ENCODE data around the gene ALS2.
"Not testable (repeated sequence)": the region's sequence is repeated elsewhere in the genome, so short reads cannot be mapped to it uniquely, and the experiment has no call there.

The ALS2 gene

GRCh38 chr2:201675454-201675853 lies 105.3 kb downstream of the ALS2 start:
- TF ChIP-seq ZFX (IDR thresholded peaks at IDR 0.05) (no peak), CTCF (conservative IDR thresholded peaks at IDR 0.05) (no peak)

GRCh38 chr2:201674794-201675193 lies 105.9 kb downstream of the ALS2 start:
- no peak overlapping the region for H3K27ac ChIP-seq
- no peak for TF ChIP-seq ZFX (IDR thresholded peaks at IDR 0.05)
- no peak for TF ChIP-seq CTCF (conservative IDR thresholded peaks at IDR 0.05)

More at GRCh38 chr2:201675454-201675853, 105.3 kb downstream of the ALS2 start:
- H3K27ac ChIP-seq = no peak overlapping the region

- TF ChIP-seq ZFX (IDR thresholded peaks at IDR 0.05) (no peak), CTCF (conservative IDR thresholded peaks at IDR 0.05) (no peak)
- no peak overlapping the region for H3K27ac ChIP-seq
Observed at GRCh38 chr2:201674298-201674697, 106.4 kb downstream of the ALS2 start.

- no peak for TF ChIP-seq CTCF (conservative IDR thresholded peaks at IDR 0.05)
- no peak for TF ChIP-seq ZFX (IDR thresholded peaks at IDR 0.05)
- H3K27ac ChIP-seq = no peak overlapping the region
Observed at GRCh38 chr2:201673546-201673945, 107.2 kb downstream of the ALS2 start.

GRCh38 chr2:201671205-201671604 lies 109.5 kb downstream of the ALS2 start:
- not testable (repeated sequence) for H3K27ac ChIP-seq

GRCh38 chr2:201669865-201670264 lies 110.9 kb downstream of the ALS2 start:
- TF ChIP-seq CTCF (conservative IDR thresholded peaks at IDR 0.05) (no peak), ZFX (IDR thresholded peaks at IDR 0.05) (no peak)
- no peak overlapping the region for H3K27ac ChIP-seq

GRCh38 chr2:201668402-201668910 lies 112.3 kb downstream of the ALS2 start:
- H3K27ac ChIP-seq = no peak overlapping the region
- no peak for TF ChIP-seq ZFX (IDR thresholded peaks at IDR 0.05)
- no peak for TF ChIP-seq CTCF (conservative IDR thresholded peaks at IDR 0.05)

- no peak for TF ChIP-seq ZFX (IDR thresholded peaks at IDR 0.05)
- no peak for TF ChIP-seq CTCF (conservative IDR thresholded peaks at IDR 0.05)
- no peak overlapping the region for H3K27ac ChIP-seq
Observed at GRCh38 chr2:201664334-201664733, 116.4 kb downstream of the ALS2 start.

Data from C4-2B (cell line).